Gastrocnemius medialis (tissue), 4 donors: ENCODE measurements around the gene UTF1.

ENCODE experiments used
- POLR2A ChIP-seq, 2 donors: fragments of 450-650 bp; IDR thresholded peaks; one replicate each; pipeline ENCODE4 v1.6.1; 2017; ENCODE audit warnings: antibody characterized with exemption in 2 of 2, mild to moderate bottlenecking in 2 of 2, moderate library complexity in 2 of 2
- TF ChIP-seq, protein P1 (sequence below), 5 experiments: fragments of 450-650 bp in 3 of 5; fragments of 200-600 bp in 2 of 5; sonication (generic) in 2 of 5; IDR thresholded peaks in 4 of 5; conservative IDR thresholded peaks in 1 of 5; 1 replicate in 4 of 5; 2 replicates in 1 of 5; pipeline ENCODE4 v1.5.1; 2016 to 2019; ENCODE audit warnings: antibody characterized with exemption in 5 of 5, mild to moderate bottlenecking in 3 of 5, moderate library complexity in 3 of 5

DNA sequence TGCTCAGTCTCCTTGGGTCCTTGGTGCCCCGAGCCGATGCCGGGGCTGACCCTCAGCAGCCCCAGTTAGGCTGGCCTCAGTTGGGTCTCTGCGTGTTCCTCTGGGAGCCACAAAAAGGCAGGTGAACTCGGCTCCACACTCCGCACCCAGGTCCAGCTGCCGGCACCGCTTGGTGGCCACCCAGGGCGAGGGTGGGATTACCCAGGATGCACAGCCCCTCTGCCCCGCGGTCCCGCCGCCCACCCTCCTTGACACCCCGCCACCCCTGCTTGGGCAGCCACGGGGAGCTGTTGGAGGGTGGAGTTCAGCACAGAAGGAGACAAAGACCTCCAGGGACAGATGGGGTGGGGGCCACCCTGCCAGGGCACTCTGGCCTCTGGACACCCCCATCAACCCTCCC lies 25.3 kb downstream of the UTF1 start:
- TF ChIP-seq, protein P1, sequence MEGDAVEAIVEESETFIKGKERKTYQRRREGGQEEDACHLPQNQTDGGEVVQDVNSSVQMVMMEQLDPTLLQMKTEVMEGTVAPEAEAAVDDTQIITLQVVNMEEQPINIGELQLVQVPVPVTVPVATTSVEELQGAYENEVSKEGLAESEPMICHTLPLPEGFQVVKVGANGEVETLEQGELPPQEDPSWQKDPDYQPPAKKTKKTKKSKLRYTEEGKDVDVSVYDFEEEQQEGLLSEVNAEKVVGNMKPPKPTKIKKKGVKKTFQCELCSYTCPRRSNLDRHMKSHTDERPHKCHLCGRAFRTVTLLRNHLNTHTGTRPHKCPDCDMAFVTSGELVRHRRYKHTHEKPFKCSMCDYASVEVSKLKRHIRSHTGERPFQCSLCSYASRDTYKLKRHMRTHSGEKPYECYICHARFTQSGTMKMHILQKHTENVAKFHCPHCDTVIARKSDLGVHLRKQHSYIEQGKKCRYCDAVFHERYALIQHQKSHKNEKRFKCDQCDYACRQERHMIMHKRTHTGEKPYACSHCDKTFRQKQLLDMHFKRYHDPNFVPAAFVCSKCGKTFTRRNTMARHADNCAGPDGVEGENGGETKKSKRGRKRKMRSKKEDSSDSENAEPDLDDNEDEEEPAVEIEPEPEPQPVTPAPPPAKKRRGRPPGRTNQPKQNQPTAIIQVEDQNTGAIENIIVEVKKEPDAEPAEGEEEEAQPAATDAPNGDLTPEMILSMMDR (IDR thresholded peaks at IDR 0.05 in 4 of 5, conservative IDR thresholded peaks at IDR 0.05 in 1 of 5) = no peak
- no peak for TF ChIP-seq POLR2A (IDR thresholded peaks at IDR 0.05)
